ENCODE results near the gene TSPAN18. TPM values are rescaled to one million over a fixed set of nuclear protein-coding genes. Genes with fewer than 3 reads are reported as not detected.
A peak's percentile ranks its signal among the peaks of the same experiment; 100 is the strongest.

TSPAN18 gene
- total and polyA plus RNA-seq, 2 of the 4 experiments (the other 2 are of a cell fraction): 0.36 to 1.1 TPM

DNA sequence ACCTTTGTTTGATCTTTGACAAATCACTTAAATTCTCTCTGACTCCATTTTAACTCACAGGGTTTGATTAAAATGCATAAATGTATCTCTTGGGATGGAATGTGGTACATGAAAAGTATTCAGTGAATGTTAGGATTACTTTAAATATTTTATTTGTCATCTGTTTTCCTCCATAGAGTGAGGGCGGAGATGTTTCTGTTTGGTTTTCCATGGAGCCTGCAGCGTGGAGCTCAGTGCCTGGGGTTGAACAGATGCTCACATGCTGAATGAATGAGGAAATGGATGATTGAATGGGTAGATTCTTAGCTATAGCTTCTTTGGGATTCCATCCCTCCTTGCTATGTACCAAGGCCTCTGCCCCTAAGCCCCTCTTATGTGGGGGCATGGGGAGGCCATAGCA lies 10.0 kb downstream of the TSPAN18 start:
- no TSS peak for BruUV-seq (replicated peaks)
- Histone ChIP-seq H2AFZ (replicated peaks; ENCODE audit: low read length, poor library complexity) (no peak overlapping the region), H3K27me3 (ENCODE audit: control insufficient read depth, insufficient read depth, low read length) (peaks cover 46% of the 10 kb centered on the region), H3K56ac (ENCODE audit: extremely low read depth, insufficient read depth, low read length) (no peak overlapping the region), H3K4me2 (ENCODE audit: low read depth, low read length) (no peak overlapping the region), H3K4me3 (ENCODE audit: insufficient read depth, low read depth, low read length) (no peak overlapping the region), H3K14ac (replicated peaks; ENCODE audit: low read depth, low read length) (no peak overlapping the region), H4K8ac (ENCODE audit: low read depth in 2 of 2, low read length in 2 of 2) (no peak overlapping the region), H3K4me1 (ENCODE audit: control insufficient read depth, insufficient read depth, low read length) (peaks cover 4% of the 10 kb centered on the region; the same call in 1 of the 2 replicates), H2BK15ac (ENCODE audit: low read depth, low read length) (no peak overlapping the region), H4K20me1 (ENCODE audit: insufficient read depth, low read length) (no peaks in the 10 kb centered on the region), H3K36me3 (ENCODE audit: control insufficient read depth, insufficient read depth, low read length) (no peaks in the 10 kb centered on the region), H2AK5ac (ENCODE audit: low read depth, low read length) (no peak overlapping the region), H4K5ac (ENCODE audit: low read depth, low read length) (no peak overlapping the region), H3K79me1 (ENCODE audit: low read depth in 1 of 2, low read length in 2 of 2) (no peaks in the 10 kb centered on the region), H3K9ac (ENCODE audit: low read depth, low read length) (no peak overlapping the region), H3K9me1 (ENCODE audit: insufficient read depth, low read length) (no peaks in the 10 kb centered on the region), H3K9me3 (ENCODE audit: control insufficient read depth, insufficient read depth, low read length) (peaks cover 3% of the 10 kb centered on the region), H3K23ac (ENCODE audit: low read depth, low read length) (no peak overlapping the region), H2AK9ac (replicated peaks; ENCODE audit: low read depth, low read length, poor library complexity) (no peak overlapping the region), H3K18ac (ENCODE audit: low read depth, low read length) (no peak overlapping the region; the same call in 1 of the 2 replicates), H3K27ac (ENCODE audit: insufficient read depth, low read length) (no peak overlapping the region), H2BK5ac (ENCODE audit: low read depth, low read length, poor library complexity, severe bottlenecking) (no peak overlapping the region), H3K4ac (ENCODE audit: low read depth, low read length) (no peak overlapping the region), H4K91ac (ENCODE audit: insufficient read depth, low read depth, low read length) (no peak overlapping the region), H2BK20ac (ENCODE audit: low read depth, low read length) (no peak overlapping the region), H2BK120ac (ENCODE audit: low read depth, low read length) (no peak overlapping the region)
- intact Hi-C loops (cut with micrococcal nuclease) (no loop called here), dilution Hi-C loops (cut with HindIII; ENCODE audit: low sequenced_read_pairs, unreplicated experiment) (no loop called here), in situ Hi-C loops (cut with MboI; ENCODE audit: low sequenced_read_pairs) (no loop called here)
- POLR2A ChIA-PET (ENCODE audit: unreplicated experiment): no interaction called here
- ATAC-seq (ENCODE audit: low read depth): peak; percentile 81
- CTCF ChIA-PET: no interaction called here
- TF ChIP-seq RAD21 (IDR thresholded peaks at IDR 0.05; ENCODE audit: low read length) (no peak), POLR2A (IDR thresholded peaks at IDR 0.05; ENCODE audit: low read depth, low read length) (no peak), BHLHE40 (IDR thresholded peaks at IDR 0.05; ENCODE audit: low read depth, low read length) (no peak)
- TF ChIP-seq, protein P1, sequence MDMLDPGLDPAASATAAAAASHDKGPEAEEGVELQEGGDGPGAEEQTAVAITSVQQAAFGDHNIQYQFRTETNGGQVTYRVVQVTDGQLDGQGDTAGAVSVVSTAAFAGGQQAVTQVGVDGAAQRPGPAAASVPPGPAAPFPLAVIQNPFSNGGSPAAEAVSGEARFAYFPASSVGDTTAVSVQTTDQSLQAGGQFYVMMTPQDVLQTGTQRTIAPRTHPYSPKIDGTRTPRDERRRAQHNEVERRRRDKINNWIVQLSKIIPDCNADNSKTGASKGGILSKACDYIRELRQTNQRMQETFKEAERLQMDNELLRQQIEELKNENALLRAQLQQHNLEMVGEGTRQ (IDR thresholded peaks at IDR 0.05; ENCODE audit: low read depth, low read length): no peak
- TF ChIP-seq, protein P2, sequence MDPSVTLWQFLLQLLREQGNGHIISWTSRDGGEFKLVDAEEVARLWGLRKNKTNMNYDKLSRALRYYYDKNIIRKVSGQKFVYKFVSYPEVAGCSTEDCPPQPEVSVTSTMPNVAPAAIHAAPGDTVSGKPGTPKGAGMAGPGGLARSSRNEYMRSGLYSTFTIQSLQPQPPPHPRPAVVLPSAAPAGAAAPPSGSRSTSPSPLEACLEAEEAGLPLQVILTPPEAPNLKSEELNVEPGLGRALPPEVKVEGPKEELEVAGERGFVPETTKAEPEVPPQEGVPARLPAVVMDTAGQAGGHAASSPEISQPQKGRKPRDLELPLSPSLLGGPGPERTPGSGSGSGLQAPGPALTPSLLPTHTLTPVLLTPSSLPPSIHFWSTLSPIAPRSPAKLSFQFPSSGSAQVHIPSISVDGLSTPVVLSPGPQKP (IDR thresholded peaks at IDR 0.05; ENCODE audit: borderline replicate concordance, low read depth, low read length): no peak
- WGBS, 2 experiments (ENCODE audit: extremely low coverage in 2 of 2, insufficient read length in 1 of 2): no CpG with 5 or more reads among the region's 2 CpGs
- DNase-seq: no peak

Data from IMR-90 (cell line).